H9 (cell line): Measurements from ENCODE around the gene GATA5. TPM values are rescaled to one million over a fixed set of nuclear protein-coding genes. Genes with fewer than 3 reads are reported as not detected.

ENCODE experiments used
- DNase-seq: peaks from one replicate; pipeline ENCODE4 v3.0.0-alpha.2; 2017
- H2AFZ ChIP-seq: one replicate; pipeline ENCODE4 v1.6.1; 2013; ENCODE audit warnings: mild to moderate bottlenecking, low read length, control low read depth, moderate library complexity
- H2AK5ac ChIP-seq: 2 replicates; pipeline ENCODE4 v1.6.1; 2013; ENCODE audit warnings: low read length, control low read depth, mixed read lengths; ENCODE audit not compliant: insufficient read length
- H2BK120ac ChIP-seq: one replicate; pipeline ENCODE4 v1.6.1; 2013; ENCODE audit warnings: low read depth, mild to moderate bottlenecking, low read length, control low read depth, inconsistent platforms; ENCODE audit not compliant: poor library complexity, severe bottlenecking
- H2BK12ac ChIP-seq: 2 replicates; pipeline ENCODE4 v1.6.1; 2013; ENCODE audit warnings: low read length, control low read depth, mixed read lengths, low read depth; ENCODE audit not compliant: insufficient read length
- H2BK15ac ChIP-seq: 2 replicates; pipeline ENCODE4 v1.6.1; 2013; ENCODE audit warnings: low read depth, low read length, control low read depth
- H2BK20ac ChIP-seq: one replicate; pipeline ENCODE4 v1.6.1; 2013; ENCODE audit warnings: low read depth, mild to moderate bottlenecking, low read length, control low read depth, inconsistent platforms; ENCODE audit not compliant: poor library complexity, severe bottlenecking
- H2BK5ac ChIP-seq: 2 replicates; pipeline ENCODE4 v1.6.1; 2013; ENCODE audit warnings: low read length, control low read depth, mixed read lengths; ENCODE audit not compliant: insufficient read length
- H3K14ac ChIP-seq: 2 replicates; pipeline ENCODE4 v1.6.1; 2013; ENCODE audit warnings: low read length, control low read depth; ENCODE audit not compliant: insufficient read depth
- H3K18ac ChIP-seq: 2 replicates; pipeline ENCODE4 v1.6.1; 2013; ENCODE audit warnings: low read depth, mild to moderate bottlenecking, mixed read lengths, low read length, control low read depth; ENCODE audit not compliant: insufficient read length
- H3K23ac ChIP-seq: 2 replicates; pipeline ENCODE4 v1.6.1; 2013; ENCODE audit warnings: low read length, control low read depth, mixed read lengths, low read depth; ENCODE audit not compliant: insufficient read length
- H3K23me2 ChIP-seq: 2 replicates; pipeline ENCODE4 v1.6.1; 2013; ENCODE audit warnings: low read depth, mild to moderate bottlenecking, mixed read lengths, low read length, control low read depth; ENCODE audit not compliant: insufficient read length, poor library complexity, severe bottlenecking
- H3K27ac ChIP-seq: 2 replicates; pipeline ENCODE4 v1.5.1; 2013; ENCODE audit warnings: low read length, control low read depth, mixed read lengths, low read depth; ENCODE audit not compliant: insufficient read length
- H3K27me3 ChIP-seq: 2 replicates; pipeline ENCODE4 v1.6.1; 2013; ENCODE audit warnings: low read length, control low read depth, inconsistent platforms; ENCODE audit not compliant: insufficient read depth
- H3K4ac ChIP-seq: 2 replicates; pipeline ENCODE4 v1.6.1; 2013; ENCODE audit warnings: low read depth, mild to moderate bottlenecking, control low read depth, inconsistent platforms, low read length, moderate library complexity
- H3K4me1 ChIP-seq: 2 replicates; pipeline ENCODE4 v1.6.1; 2013; ENCODE audit warnings: low read length, control low read depth, inconsistent platforms; ENCODE audit not compliant: insufficient read depth
- H3K4me2 ChIP-seq: 2 replicates; pipeline ENCODE4 v1.6.1; 2013; ENCODE audit warnings: low read length, control low read depth, mixed read lengths; ENCODE audit not compliant: insufficient read length, insufficient read depth
- H3K56ac ChIP-seq: 2 replicates; pipeline ENCODE4 v1.6.1; 2013; ENCODE audit warnings: low read depth, mild to moderate bottlenecking, mixed read lengths, low read length, control low read depth; ENCODE audit not compliant: insufficient read length
- H3K79me1 ChIP-seq: 2 replicates; pipeline ENCODE4 v1.6.1; 2013; ENCODE audit warnings: low read depth, mild to moderate bottlenecking, moderate library complexity, low read length, control low read depth, inconsistent platforms; ENCODE audit not compliant: insufficient read depth, poor library complexity, severe bottlenecking
- H3K79me2 ChIP-seq: 2 replicates; pipeline ENCODE4 v1.6.1; 2013; ENCODE audit warnings: low read length, control low read depth, inconsistent platforms; ENCODE audit not compliant: insufficient read depth
- H3K9ac ChIP-seq: 2 replicates; pipeline ENCODE4 v1.6.1; 2013; ENCODE audit warnings: low read length, control low read depth, mixed read lengths; ENCODE audit not compliant: insufficient read length; ENCODE audit errors: extremely low read depth
- H3K9me3 ChIP-seq: one replicate; pipeline ENCODE4 v1.6.1; 2013; ENCODE audit warnings: low read depth, low read length, inconsistent platforms; ENCODE audit not compliant: control insufficient read depth
- H3T11ph ChIP-seq: one replicate; pipeline ENCODE4 v1.6.1; 2013; ENCODE audit warnings: mild to moderate bottlenecking, low read length, control low read depth, inconsistent platforms
- H4K20me1 ChIP-seq: one replicate; pipeline ENCODE4 v1.6.1; 2013; ENCODE audit not compliant: control insufficient read depth, insufficient read length, insufficient read depth
- H4K5ac ChIP-seq: 2 replicates; pipeline ENCODE4 v1.6.1; 2013; ENCODE audit warnings: low read depth, mild to moderate bottlenecking, mixed read lengths, low read length, control low read depth; ENCODE audit not compliant: insufficient read length
- H4K8ac ChIP-seq: replicated peaks from 2 replicates; pipeline ENCODE4 v1.6.1; 2013; ENCODE audit warnings: low read length, control low read depth, mixed read lengths, low read depth; ENCODE audit not compliant: insufficient read length
- H4K91ac ChIP-seq: 2 replicates; pipeline ENCODE4 v1.6.1; 2013; ENCODE audit warnings: low read depth, mild to moderate bottlenecking, moderate library complexity, mixed read lengths, low read length, control low read depth; ENCODE audit not compliant: insufficient read length
- H3K27ac Mint-ChIP-seq, 3 experiments: 2 replicates in 2 of 3; 3 replicates in 1 of 3; pipeline ENCODE4 v1.8.0; 2020 to 2021; ENCODE audit warnings: mixed read lengths in 3 of 3, mild to moderate bottlenecking in 1 of 3, moderate library complexity in 1 of 3
- H3K27me3 Mint-ChIP-seq: 2 replicates; pipeline ENCODE4 v1.8.0; 2021; ENCODE audit warnings: low read depth, mild to moderate bottlenecking, moderate library complexity, mixed read lengths
- H3K36me3 Mint-ChIP-seq, 3 experiments: 2 replicates in 2 of 3; 3 replicates in 1 of 3; pipeline ENCODE4 v1.8.0; 2020 to 2021; ENCODE audit warnings: low read depth in 3 of 3, mixed read lengths in 3 of 3; ENCODE audit not compliant: insufficient read depth in 1 of 3
- H3K4me1 Mint-ChIP-seq, 2 experiments: 2 replicates each; pipeline ENCODE4 v1.8.0; 2020; ENCODE audit warnings: mixed read lengths in 2 of 2
- H3K4me3 Mint-ChIP-seq, 2 experiments: 2 replicates in 1 of 2; 3 replicates in 1 of 2; pipeline ENCODE4 v1.8.0; 2020 to 2021; ENCODE audit warnings: mild to moderate bottlenecking in 2 of 2, mixed read lengths in 2 of 2, moderate library complexity in 1 of 2
- H3K9me3 Mint-ChIP-seq, 2 experiments: 2 replicates in 1 of 2; 3 replicates in 1 of 2; pipeline ENCODE4 v1.8.0; 2020; ENCODE audit warnings: mild to moderate bottlenecking in 2 of 2, mixed read lengths in 2 of 2, moderate library complexity in 1 of 2
- WGBS: extraction: QIAGEN DNeasy Blood & Tissue Kit; methylation state at CpG from one replicate; pipeline ENCODE4 v1.1.7; 2013; ENCODE audit warnings: missing lambda C conversion rate, low lambda C conversion rate, mixed read lengths; ENCODE audit not compliant: insufficient read length; ENCODE audit errors: extremely low coverage; 5-methylcytosine and 5-hydroxymethylcytosine counted together
- total RNA-seq: library from RNA; stranded (reverse); gene quantifications from 2 replicates; pipeline ENCODE4 v1.2.1, GENCODE V29; 2021
- TF ChIP-seq, protein P1 (sequence below): fragments of 200-600 bp; sonication (generic); conservative IDR thresholded peaks from 3 replicates; pipeline ENCODE4 v1.8.0; 2021; ENCODE audit warnings: antibody characterized with exemption, mild to moderate bottlenecking

The GATA5 gene
- total RNA-seq, 1 experiment from 2014 or later: 0.24 TPM

DNA sequence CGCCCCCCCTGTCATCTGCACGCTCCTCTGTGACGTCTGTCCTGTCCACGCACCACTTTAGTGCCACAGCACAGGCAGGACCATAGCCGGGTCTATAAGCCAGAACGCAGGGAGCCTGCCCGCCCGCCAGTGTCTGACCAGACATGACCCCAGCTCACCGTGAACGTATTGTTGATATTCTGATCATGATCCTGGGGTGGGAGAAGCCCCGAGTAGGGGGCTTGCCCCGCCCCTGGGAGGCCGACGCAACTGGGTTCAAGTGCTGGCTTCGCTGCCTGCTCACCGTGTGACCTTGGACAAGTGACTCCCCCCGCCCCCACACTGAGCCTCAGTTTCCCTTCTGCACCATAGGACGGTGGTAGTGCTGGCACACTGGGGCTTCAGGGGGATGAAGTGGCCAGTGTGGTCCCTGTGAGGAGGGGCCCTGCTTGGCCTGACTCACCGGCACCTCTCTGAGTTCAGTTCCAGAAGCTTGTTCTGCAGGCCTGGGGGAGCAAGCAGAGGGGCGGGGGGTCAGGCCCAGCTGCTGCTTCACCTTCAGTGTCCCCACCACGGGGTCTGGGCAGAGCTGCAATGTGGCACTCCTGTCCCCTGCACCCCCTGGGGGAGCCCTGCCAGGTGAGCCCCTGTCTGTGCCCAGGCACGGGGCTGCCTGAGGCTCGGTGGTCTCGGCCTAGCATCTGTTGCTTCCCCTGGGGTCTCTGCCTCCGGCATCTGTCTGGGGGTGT is 57.6 kb downstream of the GATA5 start:
- no peak overlapping the region for H2BK20ac ChIP-seq
- Mint-ChIP-seq H3K36me3 (peaks cover 0 to 4% (median 0%) of the 10 kb centered on the region in 3 experiments; a peak in 1 of 7 replicates), H3K27me3 (peaks cover 1% of the 10 kb centered on the region), H3K4me1 (peaks cover 0 to 6% of the 10 kb centered on the region in 2 experiments; a peak in 2 of 4 replicates), H3K9me3 (peaks cover 0 to 5% of the 10 kb centered on the region in 2 experiments; a peak in 2 of 5 replicates), H3K27ac (no peak overlapping the region), H3K4me3 (no peak overlapping the region; a peak in 1 of 5 replicates)
- H4K20me1 ChIP-seq: no peaks in the 10 kb centered on the region
- WGBS: no CpG with 5 or more reads among the region's 25 CpGs
- no peak overlapping the region for H3T11ph ChIP-seq
- no peaks in the 10 kb centered on the region for H3K4me1 ChIP-seq
- H2AFZ ChIP-seq: no peak overlapping the region
- no peak for DNase-seq
- no peak overlapping the region for H2BK120ac ChIP-seq
- no peaks in the 10 kb centered on the region for H3K23me2 ChIP-seq
- H3K79me1 ChIP-seq: no peaks in the 10 kb centered on the region
- H3K9ac ChIP-seq: no peak overlapping the region
- no peak overlapping the region for H3K23ac ChIP-seq
- no peak overlapping the region for H2BK5ac ChIP-seq
- H4K5ac ChIP-seq: no peak overlapping the region
- H2BK12ac ChIP-seq: no peak overlapping the region
- no peak overlapping the region for H4K91ac ChIP-seq
- H3K4me2 ChIP-seq: no peak overlapping the region
- no peak overlapping the region for H3K56ac ChIP-seq
- no peak overlapping the region for H2BK15ac ChIP-seq
- H2AK5ac ChIP-seq: no peak overlapping the region
- no peaks in the 10 kb centered on the region for H3K9me3 ChIP-seq
- TF ChIP-seq, protein P1, sequence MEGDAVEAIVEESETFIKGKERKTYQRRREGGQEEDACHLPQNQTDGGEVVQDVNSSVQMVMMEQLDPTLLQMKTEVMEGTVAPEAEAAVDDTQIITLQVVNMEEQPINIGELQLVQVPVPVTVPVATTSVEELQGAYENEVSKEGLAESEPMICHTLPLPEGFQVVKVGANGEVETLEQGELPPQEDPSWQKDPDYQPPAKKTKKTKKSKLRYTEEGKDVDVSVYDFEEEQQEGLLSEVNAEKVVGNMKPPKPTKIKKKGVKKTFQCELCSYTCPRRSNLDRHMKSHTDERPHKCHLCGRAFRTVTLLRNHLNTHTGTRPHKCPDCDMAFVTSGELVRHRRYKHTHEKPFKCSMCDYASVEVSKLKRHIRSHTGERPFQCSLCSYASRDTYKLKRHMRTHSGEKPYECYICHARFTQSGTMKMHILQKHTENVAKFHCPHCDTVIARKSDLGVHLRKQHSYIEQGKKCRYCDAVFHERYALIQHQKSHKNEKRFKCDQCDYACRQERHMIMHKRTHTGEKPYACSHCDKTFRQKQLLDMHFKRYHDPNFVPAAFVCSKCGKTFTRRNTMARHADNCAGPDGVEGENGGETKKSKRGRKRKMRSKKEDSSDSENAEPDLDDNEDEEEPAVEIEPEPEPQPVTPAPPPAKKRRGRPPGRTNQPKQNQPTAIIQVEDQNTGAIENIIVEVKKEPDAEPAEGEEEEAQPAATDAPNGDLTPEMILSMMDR: no peak
- H3K27ac ChIP-seq: no peak overlapping the region
- H3K27me3 ChIP-seq: no peaks in the 10 kb centered on the region
- no peak overlapping the region for H3K18ac ChIP-seq
- no peak overlapping the region for H3K14ac ChIP-seq
- no peak overlapping the region for H3K4ac ChIP-seq
- no peaks in the 10 kb centered on the region for H3K79me2 ChIP-seq
- H4K8ac ChIP-seq: no peak overlapping the region
